Stimulated activated CD4-positive, alpha-beta T cell treated with anti-CD3 and anti-CD28 coated beads, Interleukin-2, amount 100 ng/mL, for 48 hours (primary cell): ENCODE measurements around the gene SCN3B.
A peak's percentile ranks its signal among the peaks of the same experiment; 100 is the strongest.

Experiments used
- DNase-seq, 2 donors: peaks; one replicate each; pipeline ENCODE4 v3.0.0-alpha.2; 2020

SCN3B gene

DNA sequence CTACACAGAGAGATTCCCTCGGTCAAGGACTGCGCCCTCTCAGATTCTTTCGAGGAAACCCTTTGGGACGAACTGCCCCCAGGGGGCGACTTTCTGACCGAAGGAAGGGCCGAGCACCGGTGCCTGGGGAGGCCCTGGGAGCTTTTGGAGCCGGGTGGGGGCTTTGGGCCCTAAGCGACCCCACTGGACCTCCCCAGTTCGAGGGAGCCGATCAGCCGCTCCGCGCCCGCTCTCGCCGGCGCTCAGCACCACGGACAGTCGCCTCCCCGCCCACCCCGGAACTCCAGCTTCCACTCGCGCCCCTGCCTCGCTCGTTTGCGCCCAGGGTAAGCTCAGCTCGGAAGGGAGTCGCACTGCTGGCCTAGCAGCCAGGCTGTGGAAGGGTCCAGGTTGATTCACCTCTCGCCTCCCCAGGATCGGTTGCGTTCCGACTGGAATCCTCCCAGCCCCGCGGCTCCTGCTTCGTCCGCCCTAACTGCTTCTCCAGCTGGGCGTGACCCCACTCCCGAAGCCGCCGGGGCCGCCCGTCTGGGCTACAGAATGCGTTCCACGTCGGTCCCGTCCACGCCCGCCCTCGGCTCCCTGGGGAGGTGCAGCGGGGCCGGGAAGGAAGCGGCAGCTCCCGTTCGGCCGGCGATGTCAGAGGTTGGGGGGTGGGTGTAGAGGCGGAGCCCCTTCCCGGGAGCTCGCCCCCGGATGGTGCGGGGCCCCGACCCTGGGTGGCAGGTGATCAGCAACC lies 428 bp downstream of the SCN3B start:
- DNase-seq: peak; percentile 13 to 16

DNA sequence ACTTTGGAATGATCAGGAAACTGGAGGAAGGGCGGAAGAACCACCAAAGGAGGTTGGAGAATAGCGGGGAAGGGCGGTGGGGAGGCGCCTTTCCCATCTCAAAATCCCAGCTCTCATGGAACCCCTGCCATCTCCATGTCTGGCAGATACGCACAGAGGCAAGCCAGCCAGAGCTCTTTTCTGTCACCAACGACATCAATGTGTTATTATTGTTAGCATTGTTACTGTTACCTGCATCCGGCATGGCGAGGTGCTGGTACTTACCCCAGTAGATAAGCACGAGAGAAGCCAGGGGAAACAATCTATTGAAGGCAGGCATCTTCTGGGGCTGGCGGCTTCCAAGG lies 969 bp downstream of the SCN3B start:
- no peak for DNase-seq

DNA sequence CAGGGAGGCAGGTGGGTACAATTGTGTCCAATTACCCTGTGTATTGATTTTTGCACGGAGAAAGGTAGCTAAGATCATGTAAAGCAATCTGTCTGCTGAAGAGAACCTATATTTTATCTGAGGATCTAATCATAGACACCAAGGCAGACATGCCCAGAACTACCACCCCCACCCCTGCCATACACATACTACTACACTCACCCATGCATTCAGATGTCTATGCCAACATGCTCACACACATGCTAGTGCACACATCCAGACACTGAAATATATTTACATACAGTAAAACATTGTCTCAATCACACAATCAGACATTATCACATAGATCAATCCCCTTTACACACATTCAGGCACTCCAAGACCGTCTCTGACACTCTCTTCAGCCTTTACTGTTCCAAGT lies 1.8 kb downstream of the SCN3B start:
- no peak for DNase-seq

DNA sequence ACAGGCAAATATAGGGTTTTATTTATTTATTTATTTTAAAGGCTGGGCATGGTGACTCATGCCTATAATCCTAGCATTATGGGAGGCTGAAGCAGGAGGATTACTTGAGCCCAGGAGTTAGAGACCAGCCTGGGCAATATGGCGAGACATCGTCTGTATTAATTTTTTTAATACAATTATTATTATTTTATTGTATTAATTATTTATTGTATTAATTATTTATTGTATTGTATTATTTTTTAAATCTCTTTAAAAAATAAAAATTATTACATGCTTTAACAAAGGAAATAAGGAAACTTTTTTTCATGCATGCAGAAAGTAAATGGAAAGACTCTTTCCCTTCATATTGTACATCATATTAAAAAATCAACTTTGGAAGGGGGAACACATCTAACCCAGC lies 3.5 kb downstream of the SCN3B start:
- no peak for DNase-seq

DNA sequence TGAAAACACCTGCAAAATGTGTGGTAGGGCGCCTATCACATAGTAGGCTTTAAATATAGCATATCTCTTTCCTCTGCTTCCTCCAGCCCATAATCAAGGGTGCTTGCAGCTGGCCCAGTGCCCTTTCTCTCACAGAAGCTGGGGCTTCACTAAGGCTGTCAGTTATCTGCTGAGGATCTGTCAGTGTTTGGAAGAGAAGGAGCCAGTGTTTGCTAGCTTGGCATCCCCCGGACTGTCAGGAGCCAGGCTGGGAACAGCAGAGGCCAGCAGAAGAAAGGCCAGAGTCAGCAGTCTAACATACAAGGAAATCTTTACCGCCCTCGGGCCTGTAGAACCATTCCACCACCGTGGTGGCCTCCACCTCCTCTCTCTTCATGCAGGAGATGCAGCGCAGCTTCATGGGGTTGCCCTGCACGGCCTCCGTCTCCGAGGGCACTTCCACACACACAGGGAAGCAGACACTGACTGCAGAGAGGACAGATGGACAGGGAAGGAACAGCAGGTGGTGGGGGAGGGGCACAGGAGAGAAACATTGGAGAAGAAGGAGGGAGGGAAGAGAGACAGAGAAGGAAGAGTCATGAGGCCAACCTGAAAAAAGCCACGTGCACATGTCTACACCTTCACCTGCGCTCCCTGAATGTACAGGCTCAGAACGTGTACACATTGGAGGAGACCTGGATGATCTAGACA lies 9.0 kb downstream of the SCN3B start:
- no peak for DNase-seq

DNA sequence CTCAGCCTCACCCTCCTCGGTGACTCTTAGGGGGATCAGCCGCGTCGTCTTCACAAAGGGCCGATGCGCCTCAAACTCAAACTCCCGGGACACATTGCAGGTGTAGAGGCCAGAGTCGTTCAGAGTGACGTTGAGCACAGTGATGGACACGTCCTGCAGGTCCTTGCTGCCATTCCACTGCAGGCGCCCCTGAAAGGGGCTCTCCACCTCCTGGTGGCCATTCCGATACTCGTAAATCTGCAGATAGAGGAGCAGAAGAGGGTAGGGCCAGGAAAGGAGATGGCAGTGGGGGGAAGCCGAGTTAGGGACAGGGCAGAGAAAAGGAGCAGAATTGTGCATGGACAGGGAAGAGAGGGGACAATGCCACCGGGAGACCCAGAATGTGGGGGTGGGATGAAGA lies 12.0 kb downstream of the SCN3B start:
- no peak for DNase-seq

DNA sequence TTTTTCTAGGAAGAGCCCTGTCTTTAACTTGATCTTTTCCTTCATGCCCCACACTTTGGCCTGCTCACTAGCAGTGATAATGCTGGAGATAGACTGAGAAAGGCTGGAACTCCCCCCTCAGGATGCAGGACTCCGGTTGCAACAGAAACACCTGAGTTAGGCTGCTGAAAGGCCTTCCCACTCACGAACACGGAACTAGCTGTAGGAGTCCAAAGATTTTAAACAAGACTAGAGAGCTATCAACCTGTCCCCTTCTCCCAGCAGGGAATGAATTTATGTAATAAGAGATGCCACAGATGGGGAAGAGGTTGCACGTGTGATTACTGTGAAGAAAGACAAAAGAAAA lies 13.0 kb downstream of the SCN3B start:
- DNase-seq: no peak

DNA sequence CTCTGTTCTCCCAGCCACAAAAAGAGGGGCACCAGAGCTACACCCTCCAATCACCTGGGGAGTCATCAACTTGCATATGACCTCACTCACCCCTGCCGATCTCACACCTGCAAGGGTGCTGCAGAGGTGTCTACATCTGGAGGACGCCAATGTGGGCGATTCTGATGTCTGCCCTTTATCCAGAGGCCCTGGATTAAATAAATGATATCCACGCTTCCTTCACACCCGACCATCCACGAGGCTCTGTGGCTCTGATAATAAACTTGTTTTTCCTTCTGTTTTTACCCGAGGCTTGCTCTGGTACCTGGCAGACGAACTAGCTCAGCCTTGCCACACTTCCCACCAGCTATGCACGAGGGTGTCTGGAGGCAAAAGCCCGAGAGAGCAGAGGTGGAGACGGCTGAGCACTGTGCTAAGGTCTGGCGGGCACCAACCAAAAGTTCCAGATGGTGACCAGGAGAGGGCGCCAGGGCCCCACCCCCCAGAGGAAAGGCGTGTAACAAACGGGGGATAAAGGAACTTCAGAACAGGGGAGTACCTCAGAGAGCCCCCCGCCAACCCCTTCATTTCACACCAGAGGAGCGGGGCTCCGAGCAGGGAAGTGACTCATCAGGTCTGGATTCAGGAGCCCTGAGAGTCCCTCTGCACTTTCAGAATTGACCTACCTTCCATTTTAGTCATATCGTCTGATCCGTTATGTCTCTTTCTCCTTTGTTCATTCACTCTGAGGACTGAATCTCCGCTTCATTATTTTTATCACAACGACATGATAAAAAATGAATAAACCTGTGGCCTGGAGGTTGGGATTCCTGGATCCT lies 13.5 kb downstream of the SCN3B start:
- DNase-seq: peak; percentile 22 to 52

DNA sequence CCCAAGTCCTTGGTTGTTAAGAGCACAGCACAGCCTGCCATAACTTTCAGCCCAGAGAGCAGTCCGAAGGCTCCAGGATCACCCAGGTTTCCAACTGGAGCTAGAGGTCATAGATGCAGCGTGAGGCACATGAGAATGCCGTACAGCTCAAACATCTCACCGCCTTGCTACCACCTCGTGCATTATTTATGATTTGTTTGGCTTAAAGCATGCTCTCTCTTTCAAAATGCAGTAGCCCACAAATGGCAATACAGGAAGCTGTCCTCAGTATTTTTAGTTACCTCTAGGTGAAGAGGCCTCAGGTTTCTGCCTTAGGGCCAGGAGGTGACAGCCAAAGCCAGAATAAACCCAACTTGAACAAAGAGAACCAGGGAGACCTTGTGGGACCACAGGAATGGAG lies 14.4 kb downstream of the SCN3B start:
- no peak for DNase-seq

DNA sequence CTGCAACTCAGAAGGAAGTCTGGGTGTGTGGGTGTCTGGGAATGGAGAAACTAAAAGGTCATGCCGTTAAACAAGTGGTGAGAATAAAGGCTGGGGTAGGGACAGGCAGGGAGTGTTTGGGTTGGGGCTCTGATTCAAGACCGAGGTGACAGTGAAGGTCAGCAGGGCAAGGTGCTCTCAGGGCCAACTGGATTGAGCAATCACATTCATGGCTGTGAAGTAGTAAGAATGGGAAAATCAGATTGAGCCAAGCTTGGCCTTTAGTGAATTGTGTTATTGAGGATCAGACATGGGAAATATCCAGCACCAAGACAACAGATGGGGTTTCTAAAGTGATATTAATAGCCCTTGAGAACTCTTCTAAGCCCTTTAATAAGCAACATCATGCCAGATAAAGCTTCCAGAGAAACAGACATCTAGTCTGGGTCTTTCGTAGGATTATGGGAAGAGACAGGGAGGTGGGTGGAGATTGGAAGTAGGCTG lies 24.3 kb downstream of the SCN3B start:
- DNase-seq: no peak

DNA sequence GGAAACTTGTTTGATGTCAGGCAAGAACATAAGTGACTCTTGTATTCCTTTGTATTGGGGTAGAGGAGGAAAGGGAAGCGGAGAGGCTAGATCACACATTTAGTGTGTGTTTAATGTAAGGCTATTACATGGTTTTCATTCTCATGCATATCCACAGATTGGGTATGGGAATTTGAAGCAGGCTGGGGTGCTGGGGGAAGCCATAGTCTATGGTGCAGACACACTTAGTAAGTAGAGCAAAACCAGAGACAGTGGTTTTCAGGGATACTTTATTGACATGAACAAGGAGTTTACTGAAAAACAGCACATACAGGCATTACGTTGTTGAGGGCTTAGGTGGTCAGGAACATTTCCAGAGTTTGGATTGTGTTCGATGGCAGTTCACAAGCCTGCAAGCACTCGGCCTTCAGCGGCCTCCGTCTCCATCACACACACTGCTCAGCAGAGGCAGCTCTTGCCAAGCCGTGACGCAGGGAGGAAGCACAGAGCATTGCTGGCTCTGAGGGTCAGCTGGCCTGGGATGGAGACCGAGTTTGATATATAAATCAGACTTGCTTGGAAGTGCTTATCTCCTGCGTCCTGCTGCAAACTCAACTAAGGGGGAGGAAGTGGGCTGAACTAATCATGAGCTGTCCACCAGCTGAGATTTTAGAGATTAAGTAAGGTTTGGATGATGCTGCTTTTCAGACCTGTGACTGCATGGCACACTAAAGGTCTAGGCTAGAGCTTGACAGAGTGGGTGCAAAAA lies 25.3 kb downstream of the SCN3B start:
- no peak for DNase-seq

DNA sequence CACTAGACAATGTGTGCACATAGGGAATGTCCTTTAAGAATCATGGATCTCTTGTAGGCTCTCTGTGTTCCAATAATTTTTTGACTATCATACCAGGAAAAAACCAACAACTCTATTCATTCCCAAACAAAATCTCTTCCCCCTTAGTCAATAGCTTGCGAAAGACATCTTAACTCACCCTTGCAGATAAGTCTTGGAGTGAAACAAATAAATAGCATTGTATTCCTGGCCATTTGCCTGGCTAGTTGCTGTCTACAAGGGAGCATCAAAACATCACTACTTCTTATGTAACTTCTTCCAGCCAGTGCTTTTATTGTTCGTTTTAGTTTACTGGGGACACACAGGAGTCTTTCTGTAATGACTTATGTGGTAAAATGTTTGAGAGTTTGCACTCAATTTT lies 29.4 kb downstream of the SCN3B start:
- no peak for DNase-seq

DNA sequence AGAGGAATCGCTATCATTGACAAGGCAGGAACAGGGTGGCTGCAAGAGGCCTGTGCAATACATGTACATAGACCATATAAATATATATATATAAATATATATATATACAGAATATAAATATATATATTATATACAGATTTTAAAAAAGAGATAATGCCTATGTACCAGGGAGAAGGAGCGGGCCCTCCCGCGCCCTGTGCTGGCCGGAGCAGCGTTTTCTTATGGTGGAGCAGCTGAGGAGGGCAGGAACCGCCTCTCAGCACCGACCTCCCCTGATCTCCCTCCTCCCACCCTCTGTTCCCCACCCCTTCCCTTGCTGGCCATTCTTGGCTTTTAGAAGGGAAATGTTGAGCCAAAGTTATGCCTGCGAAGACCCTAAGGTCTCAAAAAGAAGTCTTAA lies 31.8 kb downstream of the SCN3B start:
- DNase-seq: no peak

DNA sequence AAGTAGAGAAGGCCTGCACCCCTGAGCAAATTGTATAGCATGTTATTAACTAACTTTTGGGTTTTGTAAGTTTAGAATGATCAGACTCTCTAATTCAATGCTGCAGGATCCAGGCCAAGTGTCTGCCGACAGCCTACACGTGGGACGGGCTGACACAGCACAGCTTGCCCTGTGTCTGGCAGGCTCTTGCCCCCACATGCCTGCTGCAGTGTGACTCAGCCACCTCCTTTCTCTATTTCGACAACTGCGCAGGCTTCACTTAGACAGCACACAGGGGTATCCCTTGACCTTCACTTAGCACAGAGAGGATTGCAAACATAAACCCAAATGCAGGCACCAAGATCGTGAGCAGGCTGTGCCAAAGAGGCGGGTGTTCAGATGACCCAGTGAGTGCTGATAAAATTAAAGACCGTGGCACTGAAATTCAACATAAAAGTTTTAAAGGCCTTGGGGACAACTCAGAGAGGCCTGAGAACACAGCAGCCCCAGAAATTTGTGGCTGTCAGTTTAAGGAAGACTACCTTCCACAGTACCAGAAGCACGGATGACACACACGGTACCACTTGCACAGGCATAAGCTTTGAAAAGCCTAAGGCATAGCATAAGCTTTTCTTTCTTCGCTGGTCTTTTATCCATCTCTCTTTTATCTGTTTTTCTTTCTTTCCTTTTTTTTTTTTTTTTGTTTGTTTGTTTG lies 37.8 kb downstream of the SCN3B start:
- DNase-seq: no peak

DNA sequence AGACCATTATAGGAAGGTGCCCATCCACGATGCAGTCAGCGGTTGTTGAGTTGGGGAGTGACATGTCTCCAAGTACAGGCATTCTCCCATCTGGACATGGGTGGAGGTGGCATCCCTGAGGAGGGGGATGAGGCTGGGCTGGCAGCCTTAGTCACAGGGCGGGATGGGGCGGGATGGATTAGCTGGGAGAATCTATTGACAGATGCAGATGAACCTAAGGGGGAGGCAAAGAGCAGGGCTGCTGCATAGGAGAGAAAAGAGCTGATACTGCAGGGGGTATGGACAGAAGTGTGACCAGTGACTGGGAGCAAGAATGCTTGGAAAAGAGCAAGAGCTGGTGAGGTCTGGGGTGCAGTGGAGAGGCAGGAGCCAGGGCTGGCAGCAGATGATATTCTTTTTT lies 42.7 kb downstream of the SCN3B start:
- no peak for DNase-seq

DNA sequence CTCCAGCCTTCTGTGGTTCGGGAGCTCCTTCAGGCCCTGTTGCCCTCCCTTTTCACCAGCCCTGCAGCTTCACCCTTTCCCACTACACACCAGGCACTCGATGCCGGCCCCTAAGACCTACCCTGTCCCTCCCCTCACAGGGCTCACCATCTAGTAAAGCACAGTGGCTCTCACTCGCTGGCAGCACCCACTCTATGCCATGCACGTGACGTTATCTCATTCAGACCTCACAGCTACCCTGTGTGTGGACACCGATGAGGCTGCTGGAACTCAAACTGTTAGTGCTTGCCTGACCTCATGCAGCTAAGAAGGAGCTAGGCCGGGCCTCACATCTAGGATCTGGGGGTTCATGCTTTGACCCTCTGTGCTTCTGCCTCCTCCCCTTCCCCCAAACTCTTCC lies 45.5 kb downstream of the SCN3B start:
- DNase-seq: no peak

DNA sequence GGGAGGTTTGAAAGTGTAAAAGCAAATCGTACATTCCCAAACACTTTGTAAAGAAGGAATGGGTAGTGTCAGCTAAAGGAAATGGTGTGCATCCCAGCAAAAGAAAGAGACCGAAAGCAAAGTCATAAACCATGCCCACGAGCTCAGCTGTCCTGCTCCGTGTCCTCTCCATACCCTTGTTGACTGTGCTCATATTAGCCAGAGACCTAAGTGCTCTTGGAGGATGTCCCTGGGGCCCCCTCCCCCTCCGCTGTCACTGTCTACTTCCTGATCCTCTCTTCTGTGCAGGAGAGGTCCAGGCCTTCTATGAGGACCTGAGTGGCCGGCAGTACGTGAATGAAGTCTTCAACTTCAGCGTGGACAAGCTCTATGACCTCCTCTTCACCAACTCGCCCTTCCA lies 46.1 kb downstream of the SCN3B start:
- DNase-seq: no peak

DNA sequence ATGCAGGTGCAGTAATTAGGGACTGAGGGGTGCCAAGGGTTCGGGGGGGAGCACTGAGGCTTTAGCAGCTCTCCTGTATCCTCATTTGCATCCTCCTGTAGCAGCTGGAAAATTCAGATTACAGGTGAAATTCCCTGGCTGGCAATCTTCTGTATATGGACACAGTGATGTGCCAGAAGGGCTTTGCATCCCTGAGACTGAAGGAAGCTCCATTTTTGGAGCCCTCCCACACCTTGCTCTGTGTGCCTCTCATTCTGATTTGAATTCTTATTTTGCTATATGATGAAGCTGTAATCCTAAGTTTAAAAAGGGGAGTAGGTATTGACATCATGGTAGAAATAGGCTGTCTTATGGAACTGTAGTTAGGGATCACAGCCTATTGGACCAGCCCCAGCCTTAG lies 46.6 kb downstream of the SCN3B start:
- DNase-seq: no peak

DNA sequence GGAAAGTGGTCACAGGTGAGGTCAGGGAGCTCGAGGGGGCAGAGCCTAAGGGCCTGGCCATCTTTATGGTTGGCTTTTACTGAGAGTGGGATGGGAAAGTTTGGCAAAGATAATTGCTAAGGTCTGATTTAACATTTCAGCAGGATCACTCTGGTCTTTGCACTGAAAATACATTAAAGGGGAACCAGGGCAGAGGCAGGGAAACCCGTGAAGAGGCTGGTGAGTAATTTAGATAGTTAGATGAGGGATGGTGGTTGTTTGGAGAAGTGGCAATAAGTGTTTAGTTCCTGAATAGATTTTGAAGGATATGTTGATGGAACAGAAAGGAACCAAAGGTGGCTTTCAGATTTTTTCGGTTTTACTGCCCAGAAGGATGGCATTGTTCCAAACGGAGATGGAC lies 50.8 kb downstream of the SCN3B start:
- no peak for DNase-seq

DNA sequence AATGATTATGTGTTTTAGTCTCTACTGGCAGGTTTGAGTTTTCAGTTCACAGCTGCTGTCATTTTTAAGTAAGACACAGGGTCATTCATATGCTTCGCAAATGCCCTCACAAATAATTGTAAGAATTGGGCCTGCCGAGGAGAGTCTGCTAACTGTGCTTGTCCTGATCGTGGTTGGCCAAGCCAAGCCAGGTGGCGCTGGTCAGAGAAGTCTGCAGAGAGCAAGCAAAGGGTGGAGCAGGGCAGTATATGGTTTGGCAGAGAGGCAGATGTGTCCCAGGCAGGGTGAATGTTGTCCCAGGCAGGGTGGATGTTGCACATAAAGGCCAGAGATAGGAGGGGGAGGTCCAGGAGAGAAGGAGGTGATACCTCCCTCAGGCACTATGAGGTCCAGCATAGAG lies 52.7 kb downstream of the SCN3B start:
- DNase-seq: no peak

DNA sequence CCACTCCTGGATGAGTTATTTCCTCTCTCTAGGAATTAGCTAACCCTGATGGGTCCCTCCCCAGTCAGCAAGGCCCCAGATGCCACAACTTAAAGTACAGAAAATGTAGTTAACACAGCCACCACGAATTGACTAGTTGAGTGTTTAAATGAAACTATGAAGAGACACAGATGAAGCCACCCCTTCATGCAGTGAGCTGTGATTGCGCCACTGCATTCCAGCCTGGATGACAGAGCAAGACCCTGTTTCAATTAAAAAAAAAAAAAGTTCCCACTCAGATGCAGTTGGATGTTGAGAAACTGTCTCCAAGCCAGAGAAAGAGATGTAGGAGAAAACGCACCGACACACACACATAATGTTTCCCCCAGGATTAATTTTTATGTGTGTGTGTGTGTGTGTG lies 53.3 kb downstream of the SCN3B start:
- no peak for DNase-seq

DNA sequence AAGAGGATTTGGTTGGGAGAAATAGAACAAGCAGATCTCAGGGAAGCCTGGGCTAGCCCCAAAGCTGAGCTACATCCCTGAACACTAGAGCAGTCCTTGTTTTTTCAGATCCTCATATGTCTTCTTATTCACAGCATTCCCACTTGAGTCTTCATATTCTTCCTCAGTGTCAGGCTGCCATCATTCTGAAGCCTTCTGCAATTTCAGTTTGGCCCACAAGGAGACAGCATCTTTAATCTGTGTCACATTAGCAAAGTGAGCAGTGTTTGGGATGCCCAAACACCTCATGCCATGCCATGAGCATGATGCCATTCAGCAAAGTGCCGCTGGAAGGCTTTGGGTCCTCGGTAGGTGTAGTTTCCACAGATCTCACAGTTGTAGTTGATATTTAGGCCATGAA lies 56.6 kb downstream of the SCN3B start:
- no peak for DNase-seq

DNA sequence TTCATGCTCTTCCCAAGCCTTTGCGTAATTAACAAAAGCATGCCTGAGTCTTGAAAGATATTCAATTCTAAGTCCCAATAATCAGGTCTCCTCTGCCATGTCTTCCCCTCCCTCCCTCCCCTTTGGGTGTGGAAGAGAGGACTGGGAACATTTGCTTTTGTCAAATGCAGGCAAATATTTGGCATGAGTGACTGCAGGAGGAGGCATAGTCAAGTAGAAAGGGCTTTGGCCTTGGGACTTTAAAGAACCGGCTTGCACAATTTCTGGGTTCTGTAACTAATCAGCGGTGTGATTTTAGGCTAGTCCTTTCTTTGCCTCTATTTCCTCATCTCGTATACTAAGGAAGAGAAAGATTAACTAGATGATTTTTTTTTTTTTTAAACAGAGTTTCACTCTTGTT lies 59.5 kb downstream of the SCN3B start:
- DNase-seq: no peak
